IMR-90 (cell line): Measurements from ENCODE around the gene LIN52. TPM values are rescaled to one million over a fixed set of nuclear protein-coding genes. Genes with fewer than 3 reads are reported as not detected.

Source experiments
- ATAC-seq: fragments of 200-7000 bp; cut with Tn5 transposase; 2 replicates; pipeline ENCODE4 v1.9.1; 2020; ENCODE audit warnings: low read depth, mild to moderate bottlenecking, moderate library complexity
- BruUV-seq: library from RNA; stranded (reverse); fragments of 400-500 nt; replicated peaks from 2 replicates; lab custom pipeline; 2021; lab: Mats Ljungman, UMichigan
- CTCF ChIA-PET: fragments of 300-600 bp; formaldehyde crosslinking; extraction: SDS; loops from one replicate; lab custom pipeline; 2021; ENCODE audit warnings: antibody characterized with exemption; lab: Yijun Ruan, JAX
- POLR2A ChIA-PET: fragments of 300-600 bp; sonication (Branson Sonifier 250); formaldehyde crosslinking; loops from one replicate; lab custom pipeline; 2022; ENCODE audit warnings: antibody characterized with exemption; ENCODE audit not compliant: unreplicated experiment; lab: Charles Lee
- DNase-seq: peaks from one replicate; pipeline ENCODE4 v3.0.0; 2013
- H2AFZ ChIP-seq: replicated peaks from 2 replicates; pipeline ENCODE3; 2013; ENCODE audit warnings: low read length, mild to moderate bottlenecking; ENCODE audit not compliant: poor library complexity
- H2AK5ac ChIP-seq: 2 replicates; pipeline ENCODE4 v1.6.1; 2013; ENCODE audit warnings: low read depth, low read length, inconsistent platforms
- H2AK9ac ChIP-seq: replicated peaks from 2 replicates; pipeline ENCODE3; 2013; ENCODE audit warnings: mild to moderate bottlenecking, low read depth, low read length, moderate library complexity; ENCODE audit not compliant: poor library complexity
- H2BK120ac ChIP-seq: 2 replicates; pipeline ENCODE4 v1.6.1; 2013; ENCODE audit warnings: low read depth, low read length, inconsistent platforms
- H2BK15ac ChIP-seq: 3 replicates; pipeline ENCODE4 v1.6.1; 2013; ENCODE audit warnings: low read depth, low read length, inconsistent platforms
- H2BK20ac ChIP-seq: 2 replicates; pipeline ENCODE4 v1.6.1; 2013; ENCODE audit warnings: low read depth, mild to moderate bottlenecking, inconsistent platforms, low read length, moderate library complexity
- H2BK5ac ChIP-seq: 2 replicates; pipeline ENCODE4 v1.6.1; 2013; ENCODE audit warnings: mild to moderate bottlenecking, low read depth, low read length, inconsistent platforms; ENCODE audit not compliant: poor library complexity, severe bottlenecking
- H3K14ac ChIP-seq: replicated peaks from 2 replicates; pipeline ENCODE4 v1.6.1; 2013; ENCODE audit warnings: low read depth, low read length, inconsistent platforms
- H3K18ac ChIP-seq: 2 replicates; pipeline ENCODE4 v1.6.1; 2013; ENCODE audit warnings: low read depth, low read length, control low read depth
- H3K23ac ChIP-seq: 2 replicates; pipeline ENCODE4 v1.6.1; 2013; ENCODE audit warnings: low read depth, low read length, inconsistent platforms
- H3K27ac ChIP-seq: 2 replicates; pipeline ENCODE4 v1.5.1; 2013; ENCODE audit warnings: mild to moderate bottlenecking, control low read depth, low read length; ENCODE audit not compliant: insufficient read depth
- H3K27me3 ChIP-seq: 2 replicates; pipeline ENCODE4 v1.6.1; 2013; ENCODE audit warnings: low read length; ENCODE audit not compliant: control insufficient read depth, insufficient read depth
- H3K36me3 ChIP-seq: 2 replicates; pipeline ENCODE4 v1.6.1; 2013; ENCODE audit warnings: low read length, mixed read lengths; ENCODE audit not compliant: control insufficient read depth, insufficient read depth
- H3K4ac ChIP-seq: 2 replicates; pipeline ENCODE4 v1.6.1; 2013; ENCODE audit warnings: low read depth, low read length, inconsistent platforms
- H3K4me1 ChIP-seq: 2 replicates; pipeline ENCODE4 v1.6.1; 2013; ENCODE audit warnings: low read length, mixed read lengths; ENCODE audit not compliant: control insufficient read depth, insufficient read depth
- H3K4me2 ChIP-seq: 2 replicates; pipeline ENCODE4 v1.6.1; 2013; ENCODE audit warnings: low read depth, mild to moderate bottlenecking, control low read depth, low read length, moderate library complexity
- H3K4me3 ChIP-seq: 2 replicates; pipeline ENCODE4 v1.5.1; 2013; ENCODE audit warnings: low read depth, mild to moderate bottlenecking, control low read depth, low read length, moderate library complexity; ENCODE audit not compliant: insufficient read depth
- H3K56ac ChIP-seq: 2 replicates; pipeline ENCODE4 v1.6.1; 2013; ENCODE audit warnings: low read length, inconsistent platforms; ENCODE audit not compliant: insufficient read depth; ENCODE audit errors: extremely low read depth
- H3K79me1 ChIP-seq, 2 experiments: 2 replicates each; pipeline ENCODE4 v1.6.1; 2013; ENCODE audit warnings: low read length in 2 of 2, inconsistent platforms in 1 of 2, low read depth in 1 of 2
- H3K9ac ChIP-seq: 2 replicates; pipeline ENCODE4 v1.6.1; 2013; ENCODE audit warnings: low read depth, low read length, control low read depth
- H3K9me1 ChIP-seq: 2 replicates; pipeline ENCODE4 v1.6.1; 2013; ENCODE audit warnings: low read length, inconsistent platforms; ENCODE audit not compliant: insufficient read depth
- H3K9me3 ChIP-seq: 2 replicates; pipeline ENCODE4 v1.6.1; 2013; ENCODE audit warnings: low read length; ENCODE audit not compliant: control insufficient read depth, insufficient read depth
- H4K20me1 ChIP-seq: 2 replicates; pipeline ENCODE4 v1.6.1; 2013; ENCODE audit warnings: low read length, inconsistent platforms; ENCODE audit not compliant: insufficient read depth
- H4K5ac ChIP-seq: 2 replicates; pipeline ENCODE4 v1.6.1; 2013; ENCODE audit warnings: mild to moderate bottlenecking, low read depth, low read length, control low read depth
- H4K8ac ChIP-seq, 2 experiments: 2 replicates each; pipeline ENCODE4 v1.6.1; 2013; ENCODE audit warnings: low read depth in 2 of 2, low read length in 2 of 2, control low read depth in 1 of 2, inconsistent platforms in 1 of 2
- H4K91ac ChIP-seq: 2 replicates; pipeline ENCODE4 v1.6.1; 2013; ENCODE audit warnings: low read depth, low read length, inconsistent platforms; ENCODE audit not compliant: insufficient read depth
- CHD1 ChIP-seq: IDR thresholded peaks from 2 replicates; pipeline ENCODE4 v1.6.1; 2012; ENCODE audit warnings: low read depth, low read length, improper control_type of control experiment
- MAZ ChIP-seq: IDR thresholded peaks from 2 replicates; pipeline ENCODE4 v1.6.1; 2012; ENCODE audit warnings: low read depth, mild to moderate bottlenecking, low read length, improper control_type of control experiment, moderate library complexity, borderline replicate concordance
- MXI1 ChIP-seq: IDR thresholded peaks from 2 replicates; pipeline ENCODE4 v1.6.1; 2012; ENCODE audit warnings: low read depth, mild to moderate bottlenecking, low read length, moderate library complexity, borderline replicate concordance
- NFE2L2 ChIP-seq: fragments of 150-350 bp; IDR thresholded peaks from 2 replicates; pipeline ENCODE4 v1.6.1; 2016; ENCODE audit warnings: low read depth, mild to moderate bottlenecking, low read length
- RCOR1 ChIP-seq: IDR thresholded peaks from 2 replicates; pipeline ENCODE4 v1.6.1; 2012; ENCODE audit warnings: mild to moderate bottlenecking, low read length, improper control_type of control experiment; ENCODE audit not compliant: insufficient replicate concordance
- WGBS, 2 experiments: methylation state at CpG; one replicate each; pipeline versions ENCODE4 v1.1.5 to v1.1.7; 2013; ENCODE audit warnings: missing lambda C conversion rate in 2 of 2; ENCODE audit not compliant: insufficient read length in 1 of 2; ENCODE audit errors: extremely low coverage in 2 of 2; 5-methylcytosine and 5-hydroxymethylcytosine counted together
- dilution Hi-C: fragments of 300-500 bp; cut with HindIII; formaldehyde crosslinking; loops from one replicate; pipeline ENCODE4 v1.14.3; 2018; ENCODE audit warnings: low sequenced_read_pairs; ENCODE audit not compliant: unreplicated experiment
- in situ Hi-C: fragments of 300-500 bp; cut with MboI; formaldehyde crosslinking; loops from 3 replicates; pipeline ENCODE4 v1.14.3; 2019; ENCODE audit warnings: low sequenced_read_pairs, inconsistent platforms, mixed read lengths
- intact Hi-C: fragments of 100-400 bp; cut with micrococcal nuclease; formaldehyde crosslinking; loops from 2 replicates; pipeline ENCODE4 v1.10.0; 2022
- polyA plus RNA-seq, 3 experiments: library from polyadenylated mRNA; depleted of rRNA; stranded (reverse); fragments of >200 nt; gene quantifications; 2 replicates each; pipeline ENCODE4 v1.2.3, GENCODE V29; 2012; ENCODE audit warnings: low replicate concordance in 1 of 3
- total RNA-seq: library from RNA; depleted of rRNA; stranded (reverse); fragments of >200 nt; gene quantifications from 2 replicates; pipeline ENCODE4 v1.2.3, GENCODE V29; 2012
- TF ChIP-seq, protein P1 (sequence below): fragments of 150-350 bp; IDR thresholded peaks from 2 replicates; pipeline ENCODE4 v1.6.1; 2017; ENCODE audit warnings: mild to moderate bottlenecking, antibody characterized with exemption, low read length, low read depth
- TF ChIP-seq, protein P2 (sequence below): conservative IDR thresholded peaks from 2 replicates; pipeline ENCODE4 v1.5.1; 2012; ENCODE audit warnings: mild to moderate bottlenecking, low read depth, low read length, improper control_type of control experiment

The LIN52 gene
- total and polyA plus RNA-seq, 2 of the 4 experiments (the other 2 are of a cell fraction): 6.1 to 11.5 TPM

GRCh38 chr14:74176400-74176793 is 91.6 kb downstream of the LIN52 start:
- Histone ChIP-seq H3K9ac (no peak overlapping the region), H2BK120ac (no peak overlapping the region), H2AFZ (no peak overlapping the region), H3K9me3 (no peaks in the 10 kb centered on the region), H3K27me3 (no peaks in the 10 kb centered on the region), H3K79me1 (no peaks in the 10 kb centered on the region), H4K8ac (no peak overlapping the region), H4K5ac (no peak overlapping the region), H3K4me3 (no peak overlapping the region), H2AK5ac (no peak overlapping the region), H3K4me1 (no peaks in the 10 kb centered on the region), H3K56ac (no peak overlapping the region), H3K36me3 (no peaks in the 10 kb centered on the region), H3K14ac (no peak overlapping the region), H4K20me1 (no peaks in the 10 kb centered on the region), H3K18ac (no peak overlapping the region), H2BK20ac (no peak overlapping the region), H4K91ac (no peak overlapping the region), H3K4me2 (no peak overlapping the region), H2BK5ac (no peak overlapping the region), H2AK9ac (no peak overlapping the region), H3K4ac (no peak overlapping the region), H3K27ac (no peak overlapping the region), H2BK15ac (no peak overlapping the region), H3K9me1 (no peaks in the 10 kb centered on the region), H3K23ac (no peak overlapping the region)
- TF ChIP-seq, protein P1, sequence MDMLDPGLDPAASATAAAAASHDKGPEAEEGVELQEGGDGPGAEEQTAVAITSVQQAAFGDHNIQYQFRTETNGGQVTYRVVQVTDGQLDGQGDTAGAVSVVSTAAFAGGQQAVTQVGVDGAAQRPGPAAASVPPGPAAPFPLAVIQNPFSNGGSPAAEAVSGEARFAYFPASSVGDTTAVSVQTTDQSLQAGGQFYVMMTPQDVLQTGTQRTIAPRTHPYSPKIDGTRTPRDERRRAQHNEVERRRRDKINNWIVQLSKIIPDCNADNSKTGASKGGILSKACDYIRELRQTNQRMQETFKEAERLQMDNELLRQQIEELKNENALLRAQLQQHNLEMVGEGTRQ: no peak
- TF ChIP-seq RCOR1 (no peak), NFE2L2 (no peak), MAZ (no peak), CHD1 (no peak), MXI1 (no peak)
- TF ChIP-seq, protein P2, sequence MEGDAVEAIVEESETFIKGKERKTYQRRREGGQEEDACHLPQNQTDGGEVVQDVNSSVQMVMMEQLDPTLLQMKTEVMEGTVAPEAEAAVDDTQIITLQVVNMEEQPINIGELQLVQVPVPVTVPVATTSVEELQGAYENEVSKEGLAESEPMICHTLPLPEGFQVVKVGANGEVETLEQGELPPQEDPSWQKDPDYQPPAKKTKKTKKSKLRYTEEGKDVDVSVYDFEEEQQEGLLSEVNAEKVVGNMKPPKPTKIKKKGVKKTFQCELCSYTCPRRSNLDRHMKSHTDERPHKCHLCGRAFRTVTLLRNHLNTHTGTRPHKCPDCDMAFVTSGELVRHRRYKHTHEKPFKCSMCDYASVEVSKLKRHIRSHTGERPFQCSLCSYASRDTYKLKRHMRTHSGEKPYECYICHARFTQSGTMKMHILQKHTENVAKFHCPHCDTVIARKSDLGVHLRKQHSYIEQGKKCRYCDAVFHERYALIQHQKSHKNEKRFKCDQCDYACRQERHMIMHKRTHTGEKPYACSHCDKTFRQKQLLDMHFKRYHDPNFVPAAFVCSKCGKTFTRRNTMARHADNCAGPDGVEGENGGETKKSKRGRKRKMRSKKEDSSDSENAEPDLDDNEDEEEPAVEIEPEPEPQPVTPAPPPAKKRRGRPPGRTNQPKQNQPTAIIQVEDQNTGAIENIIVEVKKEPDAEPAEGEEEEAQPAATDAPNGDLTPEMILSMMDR: no peak
- DNase-seq (no peak), ATAC-seq (no peak)
- intact Hi-C loops: no loop called here
- dilution Hi-C loops: no loop called here
- ChIA-PET POLR2A (no interaction called here), CTCF (interaction anchor here (0.5 to 0.6 kb wide), 2 partner anchors 47 to 318 kb away, joined by 3 to 6 read pairs; no protein-coding TSS in a partner anchor)
- no TSS peak for BruUV-seq
- WGBS, 2 experiments: no CpG with 5 or more reads among the region's 2 CpGs
- in situ Hi-C loops: no loop called here
